GM12873 (cell line): ENCODE data around the gene PIP5K1C.
A peak's percentile ranks its signal among the peaks of the same experiment; 100 is the strongest.

ENCODE experiments used
- TF ChIP-seq, protein P1 (sequence below): IDR thresholded peaks from 2 replicates; pipeline ENCODE4 v1.5.1; 2012; ENCODE audit warnings: low read depth, mild to moderate bottlenecking, moderate library complexity, low read length, control low read depth; ENCODE audit not compliant: insufficient read depth; ENCODE audit errors: missing control alignments

PIP5K1C gene, protein sequence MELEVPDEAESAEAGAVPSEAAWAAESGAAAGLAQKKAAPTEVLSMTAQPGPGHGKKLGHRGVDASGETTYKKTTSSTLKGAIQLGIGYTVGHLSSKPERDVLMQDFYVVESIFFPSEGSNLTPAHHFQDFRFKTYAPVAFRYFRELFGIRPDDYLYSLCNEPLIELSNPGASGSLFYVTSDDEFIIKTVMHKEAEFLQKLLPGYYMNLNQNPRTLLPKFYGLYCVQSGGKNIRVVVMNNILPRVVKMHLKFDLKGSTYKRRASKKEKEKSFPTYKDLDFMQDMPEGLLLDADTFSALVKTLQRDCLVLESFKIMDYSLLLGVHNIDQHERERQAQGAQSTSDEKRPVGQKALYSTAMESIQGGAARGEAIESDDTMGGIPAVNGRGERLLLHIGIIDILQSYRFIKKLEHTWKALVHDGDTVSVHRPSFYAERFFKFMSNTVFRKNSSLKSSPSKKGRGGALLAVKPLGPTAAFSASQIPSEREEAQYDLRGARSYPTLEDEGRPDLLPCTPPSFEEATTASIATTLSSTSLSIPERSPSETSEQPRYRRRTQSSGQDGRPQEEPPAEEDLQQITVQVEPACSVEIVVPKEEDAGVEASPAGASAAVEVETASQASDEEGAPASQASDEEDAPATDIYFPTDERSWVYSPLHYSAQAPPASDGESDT

DNA sequence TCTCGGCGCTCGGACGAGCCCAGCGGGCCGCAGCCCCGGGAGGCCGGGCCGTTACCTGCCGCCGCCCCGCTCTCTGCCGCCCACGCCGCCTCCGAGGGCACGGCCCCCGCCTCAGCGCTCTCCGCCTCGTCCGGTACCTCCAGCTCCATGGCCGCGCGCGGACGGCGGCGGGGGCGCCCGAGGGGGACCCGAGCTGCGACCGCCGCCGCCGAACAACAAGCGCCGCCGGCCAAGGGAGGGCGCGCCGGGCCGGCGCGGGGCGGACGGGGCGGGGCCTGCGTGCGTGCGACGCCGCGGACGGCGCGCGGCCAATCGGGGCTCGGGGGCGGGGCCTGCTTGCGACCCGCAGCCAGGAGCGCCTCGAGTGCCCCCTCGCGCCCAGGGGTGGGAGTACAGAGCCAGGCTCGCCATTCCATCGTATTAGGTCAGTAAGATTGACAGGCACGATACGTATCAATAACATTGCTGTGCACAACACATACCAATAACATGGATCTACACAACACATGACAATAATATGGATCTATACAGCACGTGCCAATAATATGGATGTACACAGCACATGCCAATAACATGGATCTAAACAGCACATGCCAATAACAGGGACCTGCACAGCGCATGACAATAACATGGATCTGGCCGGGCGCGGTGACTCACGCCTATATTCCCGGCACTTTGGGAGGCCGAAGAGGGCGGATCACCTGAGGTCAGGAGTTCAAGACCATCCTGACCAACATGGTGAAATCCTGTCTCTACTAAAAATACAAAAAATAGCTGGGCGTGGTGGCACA, at the start of gene PIP5K1C:
TSS of gene PIP5K1C (minus strand) at position 227 of the 791 bp plus-strand sequence. CDS start at position 149, 78 bp downstream.
- TF ChIP-seq, protein P1, sequence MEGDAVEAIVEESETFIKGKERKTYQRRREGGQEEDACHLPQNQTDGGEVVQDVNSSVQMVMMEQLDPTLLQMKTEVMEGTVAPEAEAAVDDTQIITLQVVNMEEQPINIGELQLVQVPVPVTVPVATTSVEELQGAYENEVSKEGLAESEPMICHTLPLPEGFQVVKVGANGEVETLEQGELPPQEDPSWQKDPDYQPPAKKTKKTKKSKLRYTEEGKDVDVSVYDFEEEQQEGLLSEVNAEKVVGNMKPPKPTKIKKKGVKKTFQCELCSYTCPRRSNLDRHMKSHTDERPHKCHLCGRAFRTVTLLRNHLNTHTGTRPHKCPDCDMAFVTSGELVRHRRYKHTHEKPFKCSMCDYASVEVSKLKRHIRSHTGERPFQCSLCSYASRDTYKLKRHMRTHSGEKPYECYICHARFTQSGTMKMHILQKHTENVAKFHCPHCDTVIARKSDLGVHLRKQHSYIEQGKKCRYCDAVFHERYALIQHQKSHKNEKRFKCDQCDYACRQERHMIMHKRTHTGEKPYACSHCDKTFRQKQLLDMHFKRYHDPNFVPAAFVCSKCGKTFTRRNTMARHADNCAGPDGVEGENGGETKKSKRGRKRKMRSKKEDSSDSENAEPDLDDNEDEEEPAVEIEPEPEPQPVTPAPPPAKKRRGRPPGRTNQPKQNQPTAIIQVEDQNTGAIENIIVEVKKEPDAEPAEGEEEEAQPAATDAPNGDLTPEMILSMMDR, result peak; percentile 83

DNA sequence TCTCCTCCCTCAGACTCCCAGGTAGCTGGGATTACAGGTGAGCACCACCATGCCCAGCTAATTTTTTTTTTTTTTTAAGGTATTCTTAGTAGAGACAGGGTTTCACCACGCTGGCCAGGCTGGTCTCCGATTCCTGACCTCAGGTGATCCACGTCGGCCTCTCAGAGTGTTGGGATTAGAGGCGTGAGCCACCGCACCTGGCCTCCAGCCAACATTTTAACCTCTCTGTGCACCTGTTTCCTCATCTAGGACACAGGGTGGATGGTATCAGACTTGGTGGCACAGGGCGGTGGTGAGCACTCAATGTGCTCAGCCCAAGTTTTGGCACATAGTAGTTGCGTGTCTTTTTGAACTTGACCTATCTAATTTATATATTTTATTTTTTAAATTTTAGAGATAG, 48.7 kb upstream of the PIP5K1C start:
- TF ChIP-seq, protein P1, result no peak

DNA sequence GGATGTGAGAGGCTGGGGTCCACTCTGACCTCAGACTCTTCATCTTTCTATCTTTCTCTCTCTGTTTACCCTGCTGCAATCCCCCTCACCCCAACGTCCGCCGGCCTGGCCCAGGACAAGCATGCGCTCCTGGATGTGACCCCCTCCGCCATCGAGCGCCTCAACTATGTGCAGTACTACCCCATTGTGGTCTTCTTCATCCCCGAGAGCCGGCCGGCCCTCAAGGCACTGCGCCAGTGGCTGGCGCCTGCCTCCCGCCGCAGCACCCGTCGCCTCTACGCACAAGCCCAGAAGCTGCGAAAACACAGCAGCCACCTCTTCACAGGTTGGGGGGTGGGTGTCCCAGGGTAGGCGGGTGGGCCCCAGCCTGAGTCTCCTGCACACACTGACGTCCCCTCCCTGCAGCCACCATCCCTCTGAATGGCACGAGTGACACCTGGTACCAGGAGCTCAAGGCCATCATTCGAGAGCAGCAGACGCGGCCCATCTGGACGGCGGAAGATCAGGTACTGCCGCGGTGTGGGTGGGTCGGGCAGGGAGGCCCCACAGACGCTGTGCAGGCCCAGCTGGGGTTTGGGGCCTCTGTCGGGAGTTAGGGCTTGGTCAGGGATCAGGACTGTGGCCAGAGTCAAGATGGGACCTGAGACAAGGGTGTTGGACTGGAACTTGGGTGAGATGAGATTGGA, 46.2 kb upstream of the PIP5K1C start:
- TF ChIP-seq, protein P1, result no peak

DNA sequence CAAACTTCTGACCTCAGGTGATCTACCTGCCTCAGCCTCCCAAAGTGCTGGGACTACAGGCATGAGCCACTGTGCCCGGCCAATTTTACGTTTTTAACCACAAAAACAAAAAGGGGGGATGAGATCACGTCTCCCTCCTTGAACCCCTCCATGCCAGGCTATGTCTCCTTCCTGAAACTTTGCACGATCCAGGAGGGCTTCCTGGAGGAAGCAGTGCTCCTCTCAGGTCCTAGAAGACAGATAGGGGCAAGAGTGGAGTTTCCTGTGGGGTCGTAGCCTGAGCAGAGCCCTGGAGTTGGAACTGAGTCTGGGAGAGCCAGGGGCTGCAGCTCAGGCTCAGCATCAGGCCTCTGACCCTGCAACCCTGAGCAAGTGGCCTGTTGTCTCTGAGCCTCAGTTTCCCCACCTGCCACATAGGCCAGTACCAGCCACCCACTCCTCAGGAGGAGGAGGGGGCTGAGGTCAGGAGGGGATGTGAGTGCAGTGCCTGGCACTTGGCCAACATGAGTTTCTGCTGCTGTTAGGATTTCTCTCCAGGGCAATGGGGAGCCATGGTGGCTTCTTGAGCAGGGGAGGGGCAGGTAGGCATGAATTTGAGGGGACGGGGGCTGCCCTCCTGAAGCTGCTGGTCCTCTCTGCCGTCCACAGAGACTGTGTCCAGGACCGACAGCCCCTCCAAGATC, 45.2 kb upstream of the PIP5K1C start:
- TF ChIP-seq, protein P1, result no peak

DNA sequence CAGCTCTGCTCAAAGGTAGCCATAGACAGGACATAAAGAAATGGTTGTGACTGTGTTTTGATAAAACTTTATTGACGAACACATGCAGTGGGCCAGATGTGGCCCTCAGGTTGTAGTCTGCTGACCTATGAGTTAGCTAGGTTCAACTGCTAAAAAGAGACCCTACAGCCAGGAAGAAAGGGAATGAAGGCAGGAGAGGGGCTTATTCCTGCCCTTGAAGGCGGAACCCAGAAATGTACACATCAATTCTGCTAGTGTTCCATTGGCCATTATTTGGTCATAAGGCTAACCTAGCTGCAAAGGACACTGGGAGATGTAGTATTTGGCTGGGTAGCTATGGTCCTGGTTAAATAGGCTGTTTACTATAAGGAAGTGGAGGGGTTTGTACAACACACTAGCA, 43.2 kb upstream of the PIP5K1C start:
- TF ChIP-seq, protein P1, result no peak

DNA sequence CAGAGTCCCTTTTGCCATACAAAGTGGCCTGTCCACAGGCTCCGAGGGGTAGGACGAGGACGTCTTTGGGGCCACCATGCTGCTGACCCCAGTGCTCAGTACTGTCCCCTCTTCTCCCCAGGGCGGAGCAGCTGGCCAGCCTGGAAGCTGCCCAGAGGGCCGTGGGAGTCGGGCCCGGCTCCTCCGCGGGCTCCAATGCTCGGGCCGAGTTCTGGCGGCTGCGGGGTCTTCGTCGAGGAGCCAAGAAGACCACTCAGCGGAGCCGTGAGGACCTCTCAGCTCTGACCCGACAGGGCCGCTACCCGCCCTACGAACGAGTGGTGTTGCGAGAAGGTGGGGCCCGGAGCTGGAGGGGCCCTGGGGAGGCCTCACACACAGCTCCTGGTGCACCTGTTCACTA, 40.2 kb upstream of the PIP5K1C start:
- TF ChIP-seq, protein P1, result no peak
